ENCODE measurements around the gene FAM200C.

Gene FAM200C

GRCh38 chr5:160359242-160359641 is 40.6 kb downstream of the FAM200C start:
- Histone ChIP-seq H3K14ac (ENCODE audit: low read length) (no peak overlapping the region), H2BK5ac (ENCODE audit: low read depth, low read length, poor library complexity) (no peak overlapping the region), H3K79me1 (ENCODE audit: low read length) (no peaks in the 10 kb centered on the region), H3K4me3 (ENCODE audit: low read depth, low read length) (no peak overlapping the region), H3K4ac (ENCODE audit: low read depth, low read length) (no peak overlapping the region), H3K23ac (ENCODE audit: low read length) (no peak overlapping the region), H4K12ac (ENCODE audit: low read depth, low read length) (no peak overlapping the region), H3K79me2 (ENCODE audit: control insufficient read depth, insufficient read depth, low read length, poor library complexity) (no peaks in the 10 kb centered on the region), H4K8ac (ENCODE audit: low read depth, low read length) (peak overlapping the region; percentile 67), H3K4me2 (ENCODE audit: low read length) (no peak overlapping the region), H2BK120ac (ENCODE audit: insufficient read depth, low read length, poor library complexity) (no peak overlapping the region), H3K9me3 (ENCODE audit: insufficient read depth, low read depth, low read length) (no peaks in the 10 kb centered on the region), H2BK12ac (ENCODE audit: low read length) (no peak overlapping the region), H3K27ac (ENCODE audit: low read depth, low read length) (peak overlapping the region; percentile 8), H3K9ac (ENCODE audit: low read length) (no peak overlapping the region), H2AK5ac (ENCODE audit: low read length) (no peak overlapping the region), H3K27me3 (ENCODE audit: insufficient read depth, low read length) (no peaks in the 10 kb centered on the region), H3K4me1 (ENCODE audit: control insufficient read depth in 1 of 2, insufficient read depth in 2 of 2, low read length in 2 of 2) (peaks cover 3 to 8% of the 10 kb centered on the region in 2 experiments), H3K36me3 (ENCODE audit: control insufficient read depth in 1 of 2, insufficient read depth in 2 of 2, low read length in 2 of 2) (no peaks in the 10 kb centered on the region), H2AFZ (ENCODE audit: insufficient read depth, low read length, poor library complexity) (no peak overlapping the region), H4K91ac (ENCODE audit: low read depth, low read length) (peak overlapping the region; percentile 2), H3K18ac (ENCODE audit: low read length) (no peak overlapping the region)
- no peak for DNase-seq
- WGBS (ENCODE audit: extremely low coverage, insufficient coverage, insufficient read length), result no CpG with 5 or more reads among the region's 1 CpG

- Histone ChIP-seq H4K12ac (ENCODE audit: low read depth, low read length) (no peak overlapping the region), H3K4ac (ENCODE audit: low read depth, low read length) (no peak overlapping the region), H3K4me2 (ENCODE audit: low read length) (no peak overlapping the region), H2AFZ (ENCODE audit: insufficient read depth, low read length, poor library complexity) (no peak overlapping the region), H3K18ac (ENCODE audit: low read length) (no peak overlapping the region), H2BK120ac (ENCODE audit: insufficient read depth, low read length, poor library complexity) (no peak overlapping the region), H3K4me1 (ENCODE audit: control insufficient read depth in 1 of 2, insufficient read depth in 2 of 2, low read length in 2 of 2) (peaks cover 3 to 8% of the 10 kb centered on the region in 2 experiments), H3K14ac (ENCODE audit: low read length) (no peak overlapping the region), H3K4me3 (ENCODE audit: low read depth, low read length) (no peak overlapping the region), H4K91ac (ENCODE audit: low read depth, low read length) (no peak overlapping the region), H3K27ac (ENCODE audit: low read depth, low read length) (no peak overlapping the region), H3K27me3 (ENCODE audit: insufficient read depth, low read length) (no peaks in the 10 kb centered on the region), H3K79me2 (ENCODE audit: control insufficient read depth, insufficient read depth, low read length, poor library complexity) (no peaks in the 10 kb centered on the region), H3K23ac (ENCODE audit: low read length) (no peak overlapping the region), H2BK12ac (ENCODE audit: low read length) (no peak overlapping the region), H2AK5ac (ENCODE audit: low read length) (no peak overlapping the region), H4K8ac (ENCODE audit: low read depth, low read length) (no peak overlapping the region), H3K36me3 (ENCODE audit: control insufficient read depth in 1 of 2, insufficient read depth in 2 of 2, low read length in 2 of 2) (no peaks in the 10 kb centered on the region), H2BK5ac (ENCODE audit: low read depth, low read length, poor library complexity) (no peak overlapping the region), H3K79me1 (ENCODE audit: low read length) (no peaks in the 10 kb centered on the region), H3K9me3 (ENCODE audit: insufficient read depth, low read depth, low read length) (no peaks in the 10 kb centered on the region), H3K9ac (ENCODE audit: low read length) (no peak overlapping the region)
- no CpG with 5 or more reads among the region's 7 CpGs for WGBS (ENCODE audit: extremely low coverage, insufficient coverage, insufficient read length)
- DNase-seq, result no peak
These were observed 41.9 kb downstream of the FAM200C start for GRCh38 chr5:160357861-160358411.

- H4K8ac ChIP-seq (ENCODE audit: low read depth, low read length), result no peak overlapping the region
- no peaks in the 10 kb centered on the region for H3K9me3 ChIP-seq (ENCODE audit: insufficient read depth, low read depth, low read length)
- H3K9ac ChIP-seq (ENCODE audit: low read length), result no peak overlapping the region
- H3K4me2 ChIP-seq (ENCODE audit: low read length), result no peak overlapping the region
- no peaks in the 10 kb centered on the region for H3K79me1 ChIP-seq (ENCODE audit: low read length)
- H3K4me1 ChIP-seq (ENCODE audit: control insufficient read depth in 1 of 2, insufficient read depth in 2 of 2, low read length in 2 of 2), result peaks cover 3 to 8% of the 10 kb centered on the region in 2 experiments
- no peak overlapping the region for H3K27ac ChIP-seq (ENCODE audit: low read depth, low read length)
- H3K4ac ChIP-seq (ENCODE audit: low read depth, low read length), result no peak overlapping the region
- H3K4me3 ChIP-seq (ENCODE audit: low read depth, low read length), result no peak overlapping the region
- H3K27me3 ChIP-seq (ENCODE audit: insufficient read depth, low read length), result no peaks in the 10 kb centered on the region
- H3K36me3 ChIP-seq (ENCODE audit: control insufficient read depth in 1 of 2, insufficient read depth in 2 of 2, low read length in 2 of 2), result no peaks in the 10 kb centered on the region
- no peak overlapping the region for H3K14ac ChIP-seq (ENCODE audit: low read length)
- H3K79me2 ChIP-seq (ENCODE audit: control insufficient read depth, insufficient read depth, low read length, poor library complexity), result no peaks in the 10 kb centered on the region
- H3K23ac ChIP-seq (ENCODE audit: low read length), result no peak overlapping the region
- H2BK12ac ChIP-seq (ENCODE audit: low read length), result no peak overlapping the region
- no peak overlapping the region for H4K91ac ChIP-seq (ENCODE audit: low read depth, low read length)
- no peak overlapping the region for H2AK5ac ChIP-seq (ENCODE audit: low read length)
- no peak overlapping the region for H2BK5ac ChIP-seq (ENCODE audit: low read depth, low read length, poor library complexity)
- DNase-seq, result no peak
- no peak overlapping the region for H2BK120ac ChIP-seq (ENCODE audit: insufficient read depth, low read length, poor library complexity)
- no peak overlapping the region for H2AFZ ChIP-seq (ENCODE audit: insufficient read depth, low read length, poor library complexity)
- no CpG with 5 or more reads among the region's 7 CpGs for WGBS (ENCODE audit: extremely low coverage, insufficient coverage, insufficient read length)
- H3K18ac ChIP-seq (ENCODE audit: low read length), result no peak overlapping the region
- no peak overlapping the region for H4K12ac ChIP-seq (ENCODE audit: low read depth, low read length)
These were observed 42.5 kb downstream of the FAM200C start for GRCh38 chr5:160357394-160357793.

- no peak overlapping the region for H3K18ac ChIP-seq (ENCODE audit: low read length)
- no peak overlapping the region for H3K4ac ChIP-seq (ENCODE audit: low read depth, low read length)
- H3K4me1 ChIP-seq (ENCODE audit: control insufficient read depth in 1 of 2, insufficient read depth in 2 of 2, low read length in 2 of 2), result peaks cover 3 to 8% of the 10 kb centered on the region in 2 experiments
- no peak overlapping the region for H4K8ac ChIP-seq (ENCODE audit: low read depth, low read length)
- no peak overlapping the region for H3K23ac ChIP-seq (ENCODE audit: low read length)
- H2AFZ ChIP-seq (ENCODE audit: insufficient read depth, low read length, poor library complexity), result no peak overlapping the region
- no peak overlapping the region for H2BK120ac ChIP-seq (ENCODE audit: insufficient read depth, low read length, poor library complexity)
- H3K27me3 ChIP-seq (ENCODE audit: insufficient read depth, low read length), result no peaks in the 10 kb centered on the region
- no peak for DNase-seq
- no peak overlapping the region for H2BK5ac ChIP-seq (ENCODE audit: low read depth, low read length, poor library complexity)
- H3K36me3 ChIP-seq (ENCODE audit: control insufficient read depth in 1 of 2, insufficient read depth in 2 of 2, low read length in 2 of 2), result no peaks in the 10 kb centered on the region
- H3K9ac ChIP-seq (ENCODE audit: low read length), result no peak overlapping the region
- no CpG with 5 or more reads among the region's 7 CpGs for WGBS (ENCODE audit: extremely low coverage, insufficient coverage, insufficient read length)
- H2AK5ac ChIP-seq (ENCODE audit: low read length), result no peak overlapping the region
- no peaks in the 10 kb centered on the region for H3K9me3 ChIP-seq (ENCODE audit: insufficient read depth, low read depth, low read length)
- H3K79me1 ChIP-seq (ENCODE audit: low read length), result no peaks in the 10 kb centered on the region
- no peak overlapping the region for H3K14ac ChIP-seq (ENCODE audit: low read length)
- H4K91ac ChIP-seq (ENCODE audit: low read depth, low read length), result no peak overlapping the region
- H3K4me3 ChIP-seq (ENCODE audit: low read depth, low read length), result no peak overlapping the region
- H3K79me2 ChIP-seq (ENCODE audit: control insufficient read depth, insufficient read depth, low read length, poor library complexity), result no peaks in the 10 kb centered on the region
- no peak overlapping the region for H2BK12ac ChIP-seq (ENCODE audit: low read length)
- no peak overlapping the region for H3K4me2 ChIP-seq (ENCODE audit: low read length)
- H3K27ac ChIP-seq (ENCODE audit: low read depth, low read length), result no peak overlapping the region
- H4K12ac ChIP-seq (ENCODE audit: low read depth, low read length), result no peak overlapping the region
These were observed 43.1 kb downstream of the FAM200C start for GRCh38 chr5:160356550-160357347.

Measured in trophoblast cell (in vitro differentiated cells and primary cell).